Sigmoid colon (tissue), 4 donors: ENCODE data around the gene CMPK1.

Experiments used
- EP300 ChIP-seq, 4 donors: sonication (generic); formaldehyde crosslinking; IDR thresholded peaks; one replicate each; pipeline ENCODE4 v1.6.1; 2017; ENCODE audit warnings: antibody characterized with exemption in 4 of 4
- POLR2A ChIP-seq, 2 donors: fragments of 450-650 bp; IDR thresholded peaks; one replicate each; pipeline ENCODE4 v1.6.1; 2016; ENCODE audit warnings: antibody characterized with exemption in 2 of 2, mild to moderate bottlenecking in 2 of 2, moderate library complexity in 2 of 2
- POLR2AphosphoS5 ChIP-seq, 4 donors: sonication (generic); formaldehyde crosslinking; IDR thresholded peaks; one replicate each; pipeline ENCODE4 v1.6.1; 2017; ENCODE audit warnings: antibody characterized with exemption in 4 of 4
- TF ChIP-seq, protein P1 (sequence below), 4 experiments: fragments of 450-650 bp in 3 of 4; fragments of 200-600 bp in 1 of 4; IDR thresholded peaks; one replicate each; pipeline ENCODE4 v1.5.1; 2016 to 2019; ENCODE audit warnings: antibody characterized with exemption in 4 of 4, mild to moderate bottlenecking in 3 of 4, moderate library complexity in 2 of 4

DNA sequence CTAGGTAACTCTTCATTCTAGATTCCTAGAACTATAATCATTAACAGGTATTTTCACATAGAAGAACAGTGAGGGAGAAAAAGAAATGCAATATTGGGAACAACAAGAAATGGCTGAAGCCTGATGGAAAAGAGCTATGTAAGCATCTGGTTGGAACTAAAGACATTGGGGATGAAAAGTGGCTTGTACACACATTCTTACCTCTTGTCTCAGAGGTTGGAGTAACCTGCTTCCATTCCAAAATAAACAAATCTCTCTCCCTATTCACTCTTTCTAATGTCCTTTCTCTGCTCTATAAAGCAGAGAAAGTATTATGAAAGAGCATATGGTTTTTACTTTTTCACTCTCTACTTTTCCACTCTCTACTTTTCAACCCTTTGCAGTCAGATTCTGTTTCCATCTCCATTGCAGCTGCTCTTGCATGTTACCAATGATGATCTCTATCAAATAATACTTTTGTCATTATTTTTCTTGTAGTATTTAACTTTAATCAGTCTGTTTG, 37.5 kb downstream of the CMPK1 start:
- no peak for TF ChIP-seq POLR2A (IDR thresholded peaks at IDR 0.05)
- TF ChIP-seq, protein P1, sequence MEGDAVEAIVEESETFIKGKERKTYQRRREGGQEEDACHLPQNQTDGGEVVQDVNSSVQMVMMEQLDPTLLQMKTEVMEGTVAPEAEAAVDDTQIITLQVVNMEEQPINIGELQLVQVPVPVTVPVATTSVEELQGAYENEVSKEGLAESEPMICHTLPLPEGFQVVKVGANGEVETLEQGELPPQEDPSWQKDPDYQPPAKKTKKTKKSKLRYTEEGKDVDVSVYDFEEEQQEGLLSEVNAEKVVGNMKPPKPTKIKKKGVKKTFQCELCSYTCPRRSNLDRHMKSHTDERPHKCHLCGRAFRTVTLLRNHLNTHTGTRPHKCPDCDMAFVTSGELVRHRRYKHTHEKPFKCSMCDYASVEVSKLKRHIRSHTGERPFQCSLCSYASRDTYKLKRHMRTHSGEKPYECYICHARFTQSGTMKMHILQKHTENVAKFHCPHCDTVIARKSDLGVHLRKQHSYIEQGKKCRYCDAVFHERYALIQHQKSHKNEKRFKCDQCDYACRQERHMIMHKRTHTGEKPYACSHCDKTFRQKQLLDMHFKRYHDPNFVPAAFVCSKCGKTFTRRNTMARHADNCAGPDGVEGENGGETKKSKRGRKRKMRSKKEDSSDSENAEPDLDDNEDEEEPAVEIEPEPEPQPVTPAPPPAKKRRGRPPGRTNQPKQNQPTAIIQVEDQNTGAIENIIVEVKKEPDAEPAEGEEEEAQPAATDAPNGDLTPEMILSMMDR (IDR thresholded peaks at IDR 0.05): no peak
- TF ChIP-seq POLR2AphosphoS5 (IDR thresholded peaks at IDR 0.05): no peak
- TF ChIP-seq EP300 (IDR thresholded peaks at IDR 0.05): no peak
